Mesenteric fat pad (tissue), 1 donor: ENCODE results near the gene SH3RF1. TPM values are rescaled to one million over a fixed set of nuclear protein-coding genes. Genes with fewer than 3 reads are reported as not detected.

Source experiments
- DNase-seq: peaks from one replicate; pipeline ENCODE4 v3.0.0-alpha.2; 2020; ENCODE audit warnings: low spot score
- total RNA-seq: library from RNA; stranded (reverse); fragmentation: NEBNext Ultra II Directional; extraction: Animal tissue kit (Norgen Biotek cat#: 25700); gene quantifications from one replicate; pipeline ENCODE4 v1.2.1, GENCODE V29; 2021
- donor health status: DM: yes; HTN: yes; CAD: no.

SH3RF1 gene
- total RNA-seq, 1 donor from 2014 or later: 30.3 TPM

GRCh38 chr4:169109035-169109675 is 161.6 kb downstream of the SH3RF1 start:
- no peak for DNase-seq

GRCh38 chr4:169108303-169108702 is 162.5 kb downstream of the SH3RF1 start:
- no peak for DNase-seq

GRCh38 chr4:169107528-169107927 is 163.2 kb downstream of the SH3RF1 start:
- no peak for DNase-seq

- DNase-seq: no peak
Measured at GRCh38 chr4:169106696-169107229, 164.0 kb downstream of the SH3RF1 start.

- no peak for DNase-seq
Measured at GRCh38 chr4:169105620-169106019, 165.1 kb downstream of the SH3RF1 start.

- DNase-seq: no peak
Measured at GRCh38 chr4:169103966-169104412, 166.8 kb downstream of the SH3RF1 start.

- DNase-seq: no peak
Measured at GRCh38 chr4:169102026-169102425, 168.7 kb downstream of the SH3RF1 start.

GRCh38 chr4:169100670-169101101 is 170.1 kb downstream of the SH3RF1 start:
- no peak for DNase-seq

GRCh38 chr4:169099771-169100180 is 171.0 kb downstream of the SH3RF1 start:
- no peak for DNase-seq

GRCh38 chr4:169098969-169099690 is 171.6 kb downstream of the SH3RF1 start:
- no peak for DNase-seq

GRCh38 chr4:169098532-169098931 is 172.2 kb downstream of the SH3RF1 start:
- DNase-seq: no peak

GRCh38 chr4:169098054-169098497 is 172.7 kb downstream of the SH3RF1 start:
- no peak for DNase-seq

- DNase-seq: no peak
Measured at GRCh38 chr4:169096221-169096620, 174.5 kb downstream of the SH3RF1 start.

GRCh38 chr4:169094656-169095231 is 176.0 kb downstream of the SH3RF1 start:
- DNase-seq: no peak

GRCh38 chr4:169092889-169093522 is 177.8 kb downstream of the SH3RF1 start:
- no peak for DNase-seq

GRCh38 chr4:169090484-169091215 is 180.1 kb downstream of the SH3RF1 start:
- DNase-seq: no peak

GRCh38 chr4:169089004-169089403 is 181.8 kb downstream of the SH3RF1 start:
- no peak for DNase-seq

GRCh38 chr4:169084954-169085353 is 185.8 kb downstream of the SH3RF1 start:
- DNase-seq: no peak

GRCh38 chr4:169080981-169081380 is 189.8 kb downstream of the SH3RF1 start:
- no peak for DNase-seq

- DNase-seq: no peak
Measured at GRCh38 chr4:169079942-169080827, 190.6 kb downstream of the SH3RF1 start.
